ENCODE measurements around the gene SEMA4A. TPM values are rescaled to one million over a fixed set of nuclear protein-coding genes. Genes with fewer than 3 reads are reported as not detected.

SEMA4A gene
- total RNA-seq, 2 donors from 2014 or later = 2.6 to 11.9 TPM

DNA sequence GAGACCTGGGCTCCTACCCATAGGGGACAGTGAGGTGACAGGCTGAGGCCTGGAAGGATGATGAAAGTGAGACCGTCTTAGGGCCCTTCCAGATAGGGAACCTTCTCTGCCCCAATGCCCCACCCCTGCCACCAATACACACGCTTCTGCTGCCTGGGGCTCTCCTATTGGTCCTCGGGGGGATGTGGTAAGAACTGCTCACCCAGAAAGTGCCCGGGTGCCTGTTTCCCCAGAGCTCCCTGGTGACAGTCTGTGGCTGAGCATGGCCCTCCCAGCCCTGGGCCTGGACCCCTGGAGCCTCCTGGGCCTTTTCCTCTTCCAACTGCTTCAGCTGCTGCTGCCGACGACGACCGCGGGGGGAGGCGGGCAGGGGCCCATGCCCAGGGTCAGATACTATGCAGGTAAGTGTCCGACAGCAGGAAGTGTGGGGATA is 948 bp downstream of the SEMA4A start:
- ATAC-seq = no peak
- H3K9me3 ChIP-seq = no peaks in the 10 kb centered on the region
- H3K4me3 ChIP-seq = no peak overlapping the region
- H3K27me3 ChIP-seq = no peaks in the 10 kb centered on the region
- intact Hi-C loops (cut with DNase I) = no loop called here
- H3K27ac ChIP-seq = peak overlapping the region in 1 of 4 donors; percentile 31
- WGBS, 2 donors = 53 to 57% methylated on average over 8 to 11 of the region's 11 CpGs
- H3K36me3 ChIP-seq (replicated peaks in 1 of 2; ENCODE audit: insufficient read depth in 1 of 2, low read depth in 2 of 2) = no peaks in the 10 kb centered on the region
- DNase-seq = peak in 1 of 4 donors; percentile 58
- TF ChIP-seq, protein P1, sequence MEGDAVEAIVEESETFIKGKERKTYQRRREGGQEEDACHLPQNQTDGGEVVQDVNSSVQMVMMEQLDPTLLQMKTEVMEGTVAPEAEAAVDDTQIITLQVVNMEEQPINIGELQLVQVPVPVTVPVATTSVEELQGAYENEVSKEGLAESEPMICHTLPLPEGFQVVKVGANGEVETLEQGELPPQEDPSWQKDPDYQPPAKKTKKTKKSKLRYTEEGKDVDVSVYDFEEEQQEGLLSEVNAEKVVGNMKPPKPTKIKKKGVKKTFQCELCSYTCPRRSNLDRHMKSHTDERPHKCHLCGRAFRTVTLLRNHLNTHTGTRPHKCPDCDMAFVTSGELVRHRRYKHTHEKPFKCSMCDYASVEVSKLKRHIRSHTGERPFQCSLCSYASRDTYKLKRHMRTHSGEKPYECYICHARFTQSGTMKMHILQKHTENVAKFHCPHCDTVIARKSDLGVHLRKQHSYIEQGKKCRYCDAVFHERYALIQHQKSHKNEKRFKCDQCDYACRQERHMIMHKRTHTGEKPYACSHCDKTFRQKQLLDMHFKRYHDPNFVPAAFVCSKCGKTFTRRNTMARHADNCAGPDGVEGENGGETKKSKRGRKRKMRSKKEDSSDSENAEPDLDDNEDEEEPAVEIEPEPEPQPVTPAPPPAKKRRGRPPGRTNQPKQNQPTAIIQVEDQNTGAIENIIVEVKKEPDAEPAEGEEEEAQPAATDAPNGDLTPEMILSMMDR (IDR thresholded peaks at IDR 0.05) = no peak
- peak in 1 of 3 donors; percentile 22 for TF ChIP-seq POLR2A (IDR thresholded peaks at IDR 0.05)
- peaks cover 11% of the 10 kb centered on the region for H3K4me1 ChIP-seq

DNA sequence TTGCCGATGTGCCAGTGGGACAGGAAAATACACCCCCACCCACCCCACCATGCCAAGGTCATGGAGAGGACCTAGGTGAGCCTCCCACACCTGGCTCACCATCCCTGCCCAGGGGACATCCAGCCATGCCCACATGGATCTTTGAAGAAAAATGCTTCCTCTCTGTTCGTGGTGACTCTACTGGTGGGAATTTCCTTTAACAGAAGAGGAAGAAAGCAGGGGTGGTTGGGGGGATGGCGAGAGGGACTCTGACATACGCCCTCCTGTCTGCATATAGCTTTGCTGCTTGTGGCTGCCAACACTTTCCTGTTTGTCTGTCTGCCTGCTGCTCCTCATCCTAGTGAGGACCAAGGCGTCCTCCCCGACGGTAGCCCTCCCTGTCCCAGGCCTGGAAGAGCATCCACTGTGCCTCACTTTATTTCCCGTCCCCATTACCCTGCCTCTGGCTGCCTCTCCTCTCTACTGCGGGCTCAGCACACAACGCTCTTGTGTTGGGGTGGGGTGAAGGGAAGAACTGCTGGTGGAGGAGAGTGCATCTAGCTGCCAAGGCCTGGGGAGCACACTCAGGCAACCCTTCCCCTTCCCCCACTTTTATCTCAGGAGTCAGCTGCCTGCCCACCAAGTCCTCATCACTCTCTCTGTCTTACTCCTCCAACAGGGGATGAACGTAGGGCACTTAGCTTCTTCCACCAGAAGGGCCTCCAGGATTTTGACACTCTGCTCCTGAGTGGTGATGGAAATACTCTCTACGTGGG is 2.5 kb downstream of the SEMA4A start:
- 55 to 58% methylated on average over 10 to 12 of the region's 12 CpGs for WGBS, 2 donors
- intact Hi-C loops (cut with DNase I) = no loop called here
- H3K9me3 ChIP-seq = no peaks in the 10 kb centered on the region
- no peaks in the 10 kb centered on the region for H3K36me3 ChIP-seq (replicated peaks in 1 of 2; ENCODE audit: insufficient read depth in 1 of 2, low read depth in 2 of 2)
- ATAC-seq (no peak), DNase-seq (no peak)
- H3K27me3 ChIP-seq = no peaks in the 10 kb centered on the region
- peaks cover 11% of the 10 kb centered on the region for H3K4me1 ChIP-seq
- no peak overlapping the region for H3K27ac ChIP-seq
- H3K4me3 ChIP-seq = no peak overlapping the region
- TF ChIP-seq, protein P1 (IDR thresholded peaks at IDR 0.05) = no peak

DNA sequence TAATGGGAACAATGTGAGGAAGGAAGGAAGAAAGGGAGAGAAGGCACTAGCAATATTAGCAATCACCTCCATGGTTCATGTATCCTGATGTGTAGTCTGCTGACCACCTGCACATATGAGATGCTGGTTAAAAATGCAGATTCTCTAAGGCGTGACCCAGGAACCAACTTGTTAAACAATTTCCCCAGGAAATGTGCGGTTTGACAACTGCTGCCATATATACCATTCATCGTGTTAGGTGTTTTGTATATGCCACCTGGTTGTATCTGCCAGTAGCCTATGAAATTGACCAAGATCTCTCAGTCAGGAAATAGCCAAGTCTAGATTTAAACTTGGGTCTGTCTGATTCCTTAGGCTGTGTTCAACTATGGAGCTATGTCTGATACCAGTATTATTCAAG is 4.1 kb downstream of the SEMA4A start:
- WGBS, 2 donors = 80 to 87% methylated on average over 3 of the region's 3 CpGs
- Histone ChIP-seq H3K27ac (no peak overlapping the region), H3K4me3 (no peak overlapping the region), H3K9me3 (no peaks in the 10 kb centered on the region), H3K4me1 (peaks cover 19% of the 10 kb centered on the region), H3K27me3 (no peaks in the 10 kb centered on the region), H3K36me3 (replicated peaks in 1 of 2; ENCODE audit: insufficient read depth in 1 of 2, low read depth in 2 of 2) (no peaks in the 10 kb centered on the region)
- intact Hi-C loops (cut with DNase I) = no loop called here
- TF ChIP-seq, protein P1 (IDR thresholded peaks at IDR 0.05) = no peak
- no peak for TF ChIP-seq POLR2A (IDR thresholded peaks at IDR 0.05)
- no peak for ATAC-seq
- no peak for DNase-seq

DNA sequence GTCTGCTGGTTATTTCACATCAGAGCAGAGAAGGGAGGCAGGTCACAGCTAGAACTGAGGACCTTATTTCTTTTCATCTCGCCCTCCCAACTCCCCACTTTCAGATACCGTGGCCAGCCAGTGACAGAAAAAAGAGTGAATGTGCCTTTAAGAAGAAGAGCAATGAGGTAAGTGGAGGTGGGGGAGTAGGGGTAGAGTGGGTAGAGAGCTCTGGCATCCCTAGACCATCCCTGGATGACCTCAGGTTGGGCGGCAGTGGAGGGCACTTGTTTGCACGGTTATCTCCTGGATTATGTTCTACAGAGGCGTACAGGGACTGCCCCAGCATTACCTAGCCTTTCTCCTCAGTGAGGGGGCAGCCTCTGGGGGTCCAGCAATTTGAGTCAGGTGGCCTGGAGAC is 4.6 kb downstream of the SEMA4A start:
- H3K27ac ChIP-seq = no peak overlapping the region
- H3K4me1 ChIP-seq = peaks cover 19% of the 10 kb centered on the region
- H3K36me3 ChIP-seq (replicated peaks in 1 of 2; ENCODE audit: insufficient read depth in 1 of 2, low read depth in 2 of 2) = no peaks in the 10 kb centered on the region
- H3K27me3 ChIP-seq = no peaks in the 10 kb centered on the region
- ATAC-seq (no peak), DNase-seq (no peak)
- no peak overlapping the region for H3K4me3 ChIP-seq
- WGBS, 2 donors = 61 to 73% methylated on average over 5 of the region's 5 CpGs
- intact Hi-C loops (cut with DNase I) = no loop called here
- TF ChIP-seq POLR2A (IDR thresholded peaks at IDR 0.05) = no peak
- H3K9me3 ChIP-seq = no peaks in the 10 kb centered on the region

DNA sequence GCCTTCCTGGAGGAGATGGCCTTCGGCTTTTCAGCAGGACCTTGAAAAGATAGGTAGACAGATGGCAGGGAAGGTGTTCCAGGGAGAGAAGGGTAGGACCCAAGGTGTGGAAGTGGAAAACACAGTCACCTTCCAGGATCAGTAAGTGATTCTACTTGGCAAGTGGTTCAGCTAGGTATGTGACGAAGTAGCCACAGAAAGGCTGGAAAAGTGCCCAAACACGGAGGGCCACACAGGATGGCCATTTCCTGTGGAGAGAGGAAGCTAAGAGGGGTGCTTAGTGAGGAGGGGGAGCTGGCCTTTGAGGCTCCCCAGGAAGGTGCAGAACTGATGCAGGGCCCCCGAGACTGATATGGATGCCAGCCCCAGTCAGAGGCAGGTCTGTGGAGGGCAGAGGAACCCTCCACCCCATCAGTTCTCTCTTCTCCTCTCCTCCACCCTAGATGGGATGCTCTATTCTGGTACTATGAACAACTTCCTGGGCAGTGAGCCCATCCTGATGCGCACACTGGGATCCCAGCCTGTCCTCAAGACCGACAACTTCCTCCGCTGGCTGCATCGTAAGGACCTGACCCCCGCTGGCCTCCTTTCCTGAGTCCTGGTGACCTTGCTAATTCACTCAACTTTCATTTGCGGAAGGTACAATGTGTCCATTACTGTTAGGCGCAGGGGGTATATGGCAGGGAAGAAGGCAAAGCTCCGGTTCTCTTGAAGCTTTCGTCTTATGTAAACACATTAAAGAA is 6.8 kb downstream of the SEMA4A start:
- peaks cover 8% of the 10 kb centered on the region for H3K4me1 ChIP-seq
- no peaks in the 10 kb centered on the region for H3K36me3 ChIP-seq (replicated peaks in 1 of 2; ENCODE audit: insufficient read depth in 1 of 2, low read depth in 2 of 2)
- DNase-seq (no peak), ATAC-seq (peak; percentile 8)
- H3K27ac ChIP-seq = peak overlapping the region in 1 of 4 donors; percentile 3
- 73 to 78% methylated on average over 11 to 13 of the region's 13 CpGs for WGBS, 2 donors
- no peak for TF ChIP-seq POLR2A (IDR thresholded peaks at IDR 0.05)
- TF ChIP-seq, protein P1 (IDR thresholded peaks at IDR 0.05) = no peak
- intact Hi-C loops (cut with DNase I) = no loop called here
- H3K4me3 ChIP-seq = no peak overlapping the region
- H3K9me3 ChIP-seq = no peaks in the 10 kb centered on the region
- H3K27me3 ChIP-seq = no peaks in the 10 kb centered on the region

Data from body of pancreas (tissue), 4 donors.